Sigmoid colon (tissue), 4 donors: ENCODE results near the gene MLPH.

ENCODE experiments used
- EP300 ChIP-seq, 4 donors: sonication (generic); formaldehyde crosslinking; IDR thresholded peaks; one replicate each; pipeline ENCODE4 v1.6.1; 2017; ENCODE audit warnings: antibody characterized with exemption in 4 of 4
- POLR2A ChIP-seq, 2 donors: fragments of 450-650 bp; IDR thresholded peaks; one replicate each; pipeline ENCODE4 v1.6.1; 2016; ENCODE audit warnings: antibody characterized with exemption in 2 of 2, mild to moderate bottlenecking in 2 of 2, moderate library complexity in 2 of 2
- POLR2AphosphoS5 ChIP-seq, 4 donors: sonication (generic); formaldehyde crosslinking; IDR thresholded peaks; one replicate each; pipeline ENCODE4 v1.6.1; 2017; ENCODE audit warnings: antibody characterized with exemption in 4 of 4
- TF ChIP-seq, protein P1 (sequence below), 4 experiments: fragments of 450-650 bp in 3 of 4; fragments of 200-600 bp in 1 of 4; IDR thresholded peaks; one replicate each; pipeline ENCODE4 v1.5.1; 2016 to 2019; ENCODE audit warnings: antibody characterized with exemption in 4 of 4, mild to moderate bottlenecking in 3 of 4, moderate library complexity in 2 of 4

GRCh38 chr2:237558961-237559641 lies 72.0 kb downstream of the MLPH start:
- TF ChIP-seq, protein P1, sequence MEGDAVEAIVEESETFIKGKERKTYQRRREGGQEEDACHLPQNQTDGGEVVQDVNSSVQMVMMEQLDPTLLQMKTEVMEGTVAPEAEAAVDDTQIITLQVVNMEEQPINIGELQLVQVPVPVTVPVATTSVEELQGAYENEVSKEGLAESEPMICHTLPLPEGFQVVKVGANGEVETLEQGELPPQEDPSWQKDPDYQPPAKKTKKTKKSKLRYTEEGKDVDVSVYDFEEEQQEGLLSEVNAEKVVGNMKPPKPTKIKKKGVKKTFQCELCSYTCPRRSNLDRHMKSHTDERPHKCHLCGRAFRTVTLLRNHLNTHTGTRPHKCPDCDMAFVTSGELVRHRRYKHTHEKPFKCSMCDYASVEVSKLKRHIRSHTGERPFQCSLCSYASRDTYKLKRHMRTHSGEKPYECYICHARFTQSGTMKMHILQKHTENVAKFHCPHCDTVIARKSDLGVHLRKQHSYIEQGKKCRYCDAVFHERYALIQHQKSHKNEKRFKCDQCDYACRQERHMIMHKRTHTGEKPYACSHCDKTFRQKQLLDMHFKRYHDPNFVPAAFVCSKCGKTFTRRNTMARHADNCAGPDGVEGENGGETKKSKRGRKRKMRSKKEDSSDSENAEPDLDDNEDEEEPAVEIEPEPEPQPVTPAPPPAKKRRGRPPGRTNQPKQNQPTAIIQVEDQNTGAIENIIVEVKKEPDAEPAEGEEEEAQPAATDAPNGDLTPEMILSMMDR (IDR thresholded peaks at IDR 0.05) = peak in 1 of 4 experiments; percentile 10
- TF ChIP-seq POLR2A (IDR thresholded peaks at IDR 0.05) (no peak), POLR2AphosphoS5 (IDR thresholded peaks at IDR 0.05) (peak; percentile 16 to 63 (median 34)), EP300 (IDR thresholded peaks at IDR 0.05) (no peak)
